ACHN (cell line): ENCODE data around the gene HELZ.
"Not testable (repeated sequence)": the region's sequence is repeated elsewhere in the genome, so short reads cannot be mapped to it uniquely, and the experiment has no call there.

Experiments
- DNase-seq: peaks from one replicate; pipeline ENCODE4 v3.0.0-alpha.2; 2015
- in situ Hi-C: cut with HindIII; loops from 2 replicates; pipeline ENCODE4 v1.10.0; 2017; ENCODE audit warnings: low sequenced_read_pairs, low pct_ligation_motif_present, low pct_unique_long_range_greater_than_20kb

HELZ gene

DNA sequence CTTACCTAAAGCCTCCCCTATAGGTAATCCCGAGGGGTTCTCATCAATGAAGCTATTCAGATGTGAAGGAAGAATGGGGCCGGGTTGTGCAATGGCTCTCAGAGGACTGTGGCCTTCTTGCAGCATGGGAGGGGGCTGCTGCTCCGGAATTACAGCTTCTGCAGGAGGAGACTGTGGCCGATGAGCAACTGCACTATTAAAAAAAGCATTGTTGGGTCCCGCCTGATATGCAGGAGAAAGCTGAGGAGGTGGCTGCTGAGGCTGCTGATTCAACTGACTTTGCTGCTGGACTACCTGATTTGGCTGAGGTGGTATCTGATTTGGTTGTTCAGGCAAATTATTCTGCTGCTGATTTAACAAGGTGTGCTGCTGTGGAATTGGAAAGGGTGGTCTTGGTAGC, 135.9 kb downstream of the HELZ start:
- in situ Hi-C loops: no loop called here
- no peak for DNase-seq

DNA sequence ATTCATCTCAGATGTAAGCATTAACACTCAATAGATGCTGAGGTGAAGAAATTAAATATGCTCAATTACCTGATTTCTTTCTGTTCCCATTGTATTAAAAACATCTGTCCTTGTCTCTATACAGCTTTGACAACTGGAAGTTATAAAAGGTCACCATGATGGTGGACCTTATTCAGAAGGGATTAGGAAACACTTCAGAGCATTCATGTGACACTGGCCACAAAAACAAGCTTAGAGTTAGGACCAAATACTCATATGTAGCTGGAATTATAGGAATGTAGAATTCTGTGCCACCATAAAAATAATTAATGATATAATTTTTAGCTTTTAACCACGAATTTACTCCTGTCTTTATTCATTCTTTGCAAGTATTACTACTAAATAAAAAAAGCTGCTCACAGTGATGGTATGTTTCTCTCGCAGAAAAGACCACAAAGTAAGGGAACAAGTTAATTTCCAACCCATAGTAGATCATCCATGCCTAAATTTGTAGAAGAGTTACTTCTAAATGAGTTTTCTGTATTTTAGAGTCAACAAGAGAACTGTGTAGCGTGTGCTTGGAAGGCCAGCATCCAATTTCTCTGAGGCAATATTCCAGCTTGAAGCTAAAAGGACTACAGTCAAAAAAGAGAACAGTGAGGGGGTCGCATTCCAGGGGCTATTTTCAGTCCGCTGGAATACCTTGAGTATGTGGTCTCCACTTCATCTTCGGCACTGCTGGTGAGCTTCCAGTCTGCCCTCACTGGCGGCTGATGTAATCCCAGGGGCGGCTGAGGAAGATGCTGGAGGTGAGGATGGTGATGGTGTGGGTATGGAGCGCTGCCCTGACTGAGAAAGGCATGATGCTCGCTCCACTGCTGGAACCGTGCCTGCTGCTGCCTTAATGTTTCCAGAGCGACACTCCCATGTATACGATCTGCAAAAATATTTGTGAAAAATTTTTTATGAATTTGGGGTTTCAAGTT, 136.9 kb downstream of the HELZ start:
- DNase-seq: no peak
- in situ Hi-C loops: no loop called here

GRCh38 chr17:67107171-67107570, 137.8 kb downstream of the HELZ start:
- in situ Hi-C loops: no loop called here
- DNase-seq: no peak

DNA sequence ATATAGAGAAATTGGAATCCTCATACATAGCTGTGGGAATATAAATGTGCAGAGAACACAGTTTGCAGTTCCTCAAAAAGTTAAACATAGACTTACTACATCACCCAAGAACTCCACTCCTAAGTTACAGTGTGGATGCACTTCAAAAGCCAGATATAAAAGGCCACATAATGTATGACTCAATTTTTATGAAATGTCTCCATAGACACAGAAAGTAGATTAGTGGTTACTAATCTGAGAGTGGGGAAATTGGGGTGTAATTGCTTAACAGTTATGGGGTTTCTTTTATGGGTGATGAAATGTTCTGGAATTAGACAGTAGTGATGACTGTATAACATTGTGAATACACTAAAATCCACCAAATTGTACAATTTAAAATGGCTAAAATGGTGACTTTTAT, 139.8 kb downstream of the HELZ start:
- in situ Hi-C loops: no loop called here
- DNase-seq: no peak

DNA sequence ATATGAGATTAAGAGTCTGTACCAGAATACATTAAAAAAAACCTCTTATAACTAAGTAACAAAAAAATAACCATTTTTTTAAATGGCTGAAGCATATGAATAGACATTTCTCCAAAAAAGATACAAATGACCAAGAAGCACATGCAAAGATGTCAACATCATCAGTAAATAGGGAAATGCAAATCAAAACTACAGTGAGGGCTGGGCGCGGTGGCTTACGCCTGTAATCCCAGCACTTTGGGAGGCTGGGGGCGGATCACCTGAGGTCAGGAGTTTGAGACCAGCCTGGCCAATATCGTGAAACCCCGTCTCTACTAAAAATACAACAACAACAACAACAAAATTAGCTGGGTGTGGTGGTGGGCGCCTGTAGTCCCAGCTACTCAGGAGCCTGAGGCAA, 140.4 kb downstream of the HELZ start:
- DNase-seq, in situ Hi-C loops: not testable (repeated sequence)

- DNase-seq: no peak
- in situ Hi-C loops: no loop called here
Measured at GRCh38 chr17:67098006-67098405, 147.0 kb downstream of the HELZ start.

DNA sequence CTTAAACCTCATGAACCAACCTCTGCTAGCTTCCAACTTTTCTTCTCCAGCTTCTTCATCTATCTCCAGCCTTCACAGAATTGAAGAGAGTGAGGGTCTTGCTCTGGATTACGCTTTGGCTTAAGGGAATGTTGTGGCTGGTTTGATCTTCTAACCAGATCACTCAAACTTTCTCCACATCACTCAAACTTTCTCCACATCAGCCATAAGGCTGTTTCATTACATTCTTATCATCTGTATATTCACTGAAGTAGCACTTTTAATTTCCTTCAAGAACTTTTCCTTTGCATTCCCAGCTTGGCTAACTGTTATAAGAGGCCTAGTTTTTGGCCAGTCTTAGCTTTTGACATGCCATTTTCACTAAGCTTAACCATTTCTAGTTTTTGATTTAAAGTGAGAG, 148.4 kb downstream of the HELZ start:
- DNase-seq: no peak

DNA sequence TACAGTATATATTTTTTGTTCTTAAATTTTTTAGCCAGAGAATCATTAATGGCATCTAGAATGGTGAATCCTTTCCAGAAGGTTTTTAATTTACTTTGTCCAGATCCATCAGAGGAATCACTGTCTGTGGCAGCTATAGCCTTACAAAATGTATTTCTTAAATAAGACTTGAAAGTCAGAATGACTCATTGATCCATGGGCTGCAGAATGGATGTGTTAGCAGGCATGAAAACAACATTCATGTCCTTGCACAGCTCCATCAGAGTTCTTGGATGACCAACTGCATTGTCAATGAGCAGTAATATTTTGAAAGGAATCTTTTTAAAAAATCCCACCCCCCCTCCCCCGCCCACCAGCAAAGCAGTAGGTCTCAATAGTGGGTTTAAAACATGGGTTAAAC, 149.2 kb downstream of the HELZ start:
- DNase-seq: no peak
- in situ Hi-C loops: no loop called here

More for the DNA sequence above, 148.4 kb downstream of the HELZ start:
- in situ Hi-C loops: no loop called here

- DNase-seq: peak; percentile 70
Measured at GRCh38 chr17:67095291-67095690, 149.7 kb downstream of the HELZ start.

DNA sequence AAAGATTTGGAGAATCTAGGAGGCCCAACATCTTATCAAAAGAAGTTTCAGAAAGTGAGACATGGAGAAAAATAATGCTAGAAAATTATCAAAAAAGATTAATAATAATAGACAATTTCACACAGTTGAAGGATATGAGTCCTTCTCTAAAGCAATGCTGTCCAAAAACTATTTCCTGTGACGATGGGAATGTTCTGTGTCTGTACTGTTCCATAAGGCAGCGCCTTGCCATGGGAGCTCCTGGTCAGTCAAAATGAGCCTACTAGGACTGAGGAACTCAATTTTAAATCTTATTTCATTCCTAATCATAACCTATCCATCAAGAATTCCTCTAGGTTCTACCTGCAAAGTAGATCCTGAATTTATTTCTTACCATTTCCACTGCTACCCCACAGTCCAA, 151.6 kb downstream of the HELZ start:
- DNase-seq: no peak
- in situ Hi-C loops: no loop called here

More at GRCh38 chr17:67095291-67095690, 149.7 kb downstream of the HELZ start:
- in situ Hi-C loops: not testable (repeated sequence)

DNA sequence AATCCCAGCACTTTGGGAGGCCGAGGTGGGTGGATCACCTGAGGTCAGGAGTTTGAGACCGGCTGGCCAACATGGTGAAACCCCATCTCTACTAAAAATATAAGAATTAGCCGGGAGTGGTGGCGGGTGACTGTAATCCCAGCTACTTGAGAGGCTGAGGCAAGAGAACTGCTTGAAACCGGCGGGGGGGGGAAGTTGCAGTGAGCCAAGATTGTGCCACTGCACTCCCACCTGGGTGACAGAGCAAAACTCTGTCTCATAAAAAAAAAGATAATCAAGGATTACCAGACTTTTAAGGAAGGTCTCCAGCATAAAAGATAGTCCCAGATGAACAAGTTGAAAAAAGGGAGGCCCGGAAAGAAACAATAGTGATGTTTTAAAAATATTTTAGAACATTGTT, 152.3 kb downstream of the HELZ start:
- in situ Hi-C loops, DNase-seq: not testable (repeated sequence)

GRCh38 chr17:67092291-67092690, 152.7 kb downstream of the HELZ start:
- in situ Hi-C loops: no loop called here

DNA sequence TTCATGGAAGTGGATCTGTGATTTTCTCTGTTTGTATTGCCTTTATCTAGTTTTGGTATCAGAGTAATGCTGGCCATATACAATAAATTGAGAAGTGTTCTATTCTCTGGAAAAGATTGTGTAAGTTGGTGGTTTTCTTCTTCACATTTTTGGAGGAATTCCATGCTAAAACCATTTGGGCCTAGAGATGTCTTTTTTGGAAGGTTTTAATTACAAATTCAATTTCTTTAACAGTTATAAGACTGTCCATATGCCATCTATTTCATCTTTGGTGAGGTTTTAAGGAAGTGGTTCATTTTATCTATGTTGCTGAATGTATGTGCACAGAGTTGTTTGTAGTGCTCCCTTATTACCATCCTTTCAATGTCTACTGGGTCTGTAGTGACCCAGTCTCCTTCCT, 154.7 kb downstream of the HELZ start:
- in situ Hi-C loops: no loop called here
- no peak for DNase-seq

More at GRCh38 chr17:67092291-67092690, 152.7 kb downstream of the HELZ start:
- no peak for DNase-seq

GRCh38 chr17:67088639-67089038, 156.4 kb downstream of the HELZ start:
- in situ Hi-C loops: no loop called here
- no peak for DNase-seq

GRCh38 chr17:67085406-67085805, 159.6 kb downstream of the HELZ start:
- in situ Hi-C loops: no loop called here
- DNase-seq: no peak

DNA sequence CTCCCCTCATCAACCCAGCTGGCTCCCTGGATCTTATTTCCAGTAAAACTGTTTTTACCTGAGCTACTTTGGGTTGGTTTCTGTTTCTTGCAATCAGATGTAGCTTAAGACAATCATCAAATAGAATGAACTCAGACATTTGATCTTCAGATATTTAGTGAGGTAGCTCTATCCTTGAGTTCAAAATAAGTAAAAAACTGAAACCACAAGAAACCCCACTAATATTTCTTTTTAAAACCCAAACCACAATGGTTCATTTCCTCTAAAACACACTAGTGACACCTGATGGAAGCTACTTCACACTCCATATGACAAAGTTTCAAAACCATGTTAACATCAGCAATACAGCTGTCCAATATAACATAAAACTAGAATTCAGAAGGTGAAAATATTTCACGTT, 162.9 kb downstream of the HELZ start:
- no peak for DNase-seq
- in situ Hi-C loops: no loop called here

GRCh38 chr17:67080804-67081203, 164.2 kb downstream of the HELZ start:
- in situ Hi-C loops: no loop called here
- no peak for DNase-seq

GRCh38 chr17:67079491-67079890, 165.5 kb downstream of the HELZ start:
- no peak for DNase-seq
- in situ Hi-C loops: no loop called here

DNA sequence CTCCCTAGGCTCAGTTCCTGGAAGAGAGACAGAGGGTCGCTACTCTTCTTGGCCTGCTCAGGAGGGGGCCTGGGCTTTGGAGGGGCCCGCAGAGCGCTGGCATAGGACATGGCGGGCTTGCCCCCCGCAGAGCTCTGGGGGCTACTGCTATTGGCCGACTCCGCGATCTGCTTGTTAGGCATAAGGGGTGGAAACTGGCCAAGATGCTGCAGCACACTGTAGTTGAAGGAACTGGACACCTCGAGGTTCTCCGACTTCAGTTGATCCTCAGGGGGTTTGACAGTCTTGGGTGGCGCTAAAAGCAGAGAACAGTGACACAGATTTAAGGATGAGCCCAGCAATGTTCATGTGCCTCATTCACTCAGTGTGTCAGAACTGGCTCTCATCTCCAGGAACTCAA, 166.7 kb downstream of the HELZ start:
- in situ Hi-C loops: no loop called here
- no peak for DNase-seq

GRCh38 chr17:67076290-67076689, 168.7 kb downstream of the HELZ start:
- in situ Hi-C loops: no loop called here
- peak; percentile 42 for DNase-seq
